KMS-11 (cell line): ENCODE data around the gene IPPK.

ENCODE experiments used
- H2AFZ ChIP-seq: fragments of 200-600 bp; sonication (generic); 2 replicates; pipeline ENCODE4 v1.6.1; 2016; ENCODE audit warnings: antibody characterized with exemption, mixed run types, low read depth
- H3K27ac ChIP-seq: fragments of 200-600 bp; sonication (generic); 2 replicates; pipeline ENCODE4 v1.6.1; 2016; ENCODE audit warnings: mild to moderate bottlenecking, mixed run types
- H3K27me3 ChIP-seq: fragments of 200-600 bp; sonication (generic); 2 replicates; pipeline ENCODE4 v1.6.1; 2017; ENCODE audit warnings: mild to moderate bottlenecking, low read depth, mixed run types, moderate library complexity; ENCODE audit not compliant: insufficient read depth
- H3K36me3 ChIP-seq: fragments of 200-600 bp; sonication (generic); 2 replicates; pipeline ENCODE4 v1.6.1; 2017; ENCODE audit warnings: mild to moderate bottlenecking, mixed run types; ENCODE audit not compliant: insufficient read depth
- H3K4me1 ChIP-seq: fragments of 200-600 bp; sonication (generic); 2 replicates; pipeline ENCODE4 v1.6.1; 2016; ENCODE audit warnings: mild to moderate bottlenecking, low read depth, mixed run types; ENCODE audit not compliant: poor library complexity, severe bottlenecking
- H3K4me2 ChIP-seq: fragments of 200-600 bp; sonication (generic); 2 replicates; pipeline ENCODE4 v1.7.0; 2016; ENCODE audit warnings: mild to moderate bottlenecking, mixed run types
- H3K4me3 ChIP-seq: fragments of 200-600 bp; sonication (generic); IDR thresholded peaks from 2 replicates; pipeline ENCODE4 v1.6.1; 2017; ENCODE audit warnings: low read depth, low read length, mixed read lengths; ENCODE audit not compliant: insufficient read depth
- H3K79me2 ChIP-seq: fragments of 200-600 bp; sonication (generic); 2 replicates; pipeline ENCODE4 v1.6.1; 2016; ENCODE audit warnings: low read depth, mixed run types; ENCODE audit not compliant: insufficient read depth
- H3K9ac ChIP-seq: fragments of 200-600 bp; sonication (generic); 2 replicates; pipeline ENCODE4 v1.6.1; 2016; ENCODE audit warnings: mild to moderate bottlenecking, mixed run types
- H4K20me1 ChIP-seq: fragments of 200-600 bp; sonication (generic); 2 replicates; pipeline ENCODE4 v1.6.1; 2016; ENCODE audit warnings: mild to moderate bottlenecking, mixed run types; ENCODE audit not compliant: insufficient read depth
- CTCF ChIP-seq: fragments of 200-600 bp; sonication (generic); conservative IDR thresholded peaks from 2 replicates; pipeline ENCODE4 v1.6.1; 2017; ENCODE audit warnings: low read depth, mild to moderate bottlenecking, antibody characterized with exemption, low read length, moderate library complexity, mixed read lengths

The IPPK gene

GRCh38 chr9:92685022-92685421, 15.1 kb upstream of the IPPK start:
- Histone ChIP-seq H3K36me3 (no peaks in the 10 kb centered on the region), H3K27ac (no peak overlapping the region), H3K4me1 (no peaks in the 10 kb centered on the region), H3K4me2 (no peak overlapping the region), H4K20me1 (no peaks in the 10 kb centered on the region), H3K27me3 (no peaks in the 10 kb centered on the region), H2AFZ (no peak overlapping the region), H3K4me3 (no peak overlapping the region), H3K9ac (no peak overlapping the region), H3K79me2 (no peaks in the 10 kb centered on the region)
- no peak for TF ChIP-seq CTCF

DNA sequence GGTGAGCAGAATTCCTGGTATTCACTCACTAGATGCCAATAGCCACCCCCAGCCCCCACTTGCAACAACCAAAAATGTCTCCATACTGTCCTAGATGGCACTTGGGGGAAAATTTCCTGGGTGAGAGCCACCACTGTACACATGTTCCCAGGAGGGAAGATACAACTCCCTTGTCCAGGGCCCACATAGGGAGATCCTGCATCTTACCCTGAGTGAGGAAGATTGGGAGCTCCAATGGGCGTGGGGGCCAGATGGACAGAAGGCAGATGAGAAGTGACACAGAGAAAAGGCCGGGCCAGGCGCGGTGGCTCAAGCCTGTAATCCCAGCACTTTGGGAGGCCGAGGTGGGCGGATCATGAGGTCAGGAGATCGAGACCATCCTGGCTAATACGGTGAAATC, 12.3 kb upstream of the IPPK start:
- no peaks in the 10 kb centered on the region for H3K36me3 ChIP-seq
- H2AFZ ChIP-seq, result no peak overlapping the region
- TF ChIP-seq CTCF, result no peak
- H3K4me3 ChIP-seq, result no peak overlapping the region
- H3K79me2 ChIP-seq, result no peaks in the 10 kb centered on the region
- H3K27me3 ChIP-seq, result no peaks in the 10 kb centered on the region
- H4K20me1 ChIP-seq, result no peaks in the 10 kb centered on the region
- no peaks in the 10 kb centered on the region for H3K4me1 ChIP-seq
- no peak overlapping the region for H3K27ac ChIP-seq
- H3K4me2 ChIP-seq, result no peak overlapping the region
- H3K9ac ChIP-seq, result no peak overlapping the region

GRCh38 chr9:92680166-92681119, 10.5 kb upstream of the IPPK start:
- H3K36me3 ChIP-seq, result no peaks in the 10 kb centered on the region
- no peak overlapping the region for H2AFZ ChIP-seq
- no peak overlapping the region for H3K4me2 ChIP-seq
- H3K4me3 ChIP-seq, result no peak overlapping the region
- no peak overlapping the region for H3K27ac ChIP-seq
- no peaks in the 10 kb centered on the region for H3K79me2 ChIP-seq
- H4K20me1 ChIP-seq, result no peaks in the 10 kb centered on the region
- no peaks in the 10 kb centered on the region for H3K4me1 ChIP-seq
- no peak for TF ChIP-seq CTCF
- no peaks in the 10 kb centered on the region for H3K27me3 ChIP-seq
- no peak overlapping the region for H3K9ac ChIP-seq

GRCh38 chr9:92679413-92680165, 9.7 kb upstream of the IPPK start:
- Histone ChIP-seq H4K20me1 (no peaks in the 10 kb centered on the region), H3K36me3 (no peaks in the 10 kb centered on the region), H3K4me2 (no peak overlapping the region), H3K4me1 (no peaks in the 10 kb centered on the region), H3K9ac (no peak overlapping the region), H3K27ac (no peak overlapping the region), H3K4me3 (no peak overlapping the region), H3K27me3 (no peaks in the 10 kb centered on the region), H2AFZ (no peak overlapping the region), H3K79me2 (no peaks in the 10 kb centered on the region)
- TF ChIP-seq CTCF, result no peak
